SIG-M5 (cell line): Measurements from ENCODE around the gene SERPINE1.
A peak's percentile ranks its signal among the peaks of the same experiment; 100 is the strongest.

Experiments used
- DNase-seq: peaks from one replicate; lab custom pipeline; 2025; lab: John Stamatoyannopoulos, UW

The SERPINE1 gene

DNA sequence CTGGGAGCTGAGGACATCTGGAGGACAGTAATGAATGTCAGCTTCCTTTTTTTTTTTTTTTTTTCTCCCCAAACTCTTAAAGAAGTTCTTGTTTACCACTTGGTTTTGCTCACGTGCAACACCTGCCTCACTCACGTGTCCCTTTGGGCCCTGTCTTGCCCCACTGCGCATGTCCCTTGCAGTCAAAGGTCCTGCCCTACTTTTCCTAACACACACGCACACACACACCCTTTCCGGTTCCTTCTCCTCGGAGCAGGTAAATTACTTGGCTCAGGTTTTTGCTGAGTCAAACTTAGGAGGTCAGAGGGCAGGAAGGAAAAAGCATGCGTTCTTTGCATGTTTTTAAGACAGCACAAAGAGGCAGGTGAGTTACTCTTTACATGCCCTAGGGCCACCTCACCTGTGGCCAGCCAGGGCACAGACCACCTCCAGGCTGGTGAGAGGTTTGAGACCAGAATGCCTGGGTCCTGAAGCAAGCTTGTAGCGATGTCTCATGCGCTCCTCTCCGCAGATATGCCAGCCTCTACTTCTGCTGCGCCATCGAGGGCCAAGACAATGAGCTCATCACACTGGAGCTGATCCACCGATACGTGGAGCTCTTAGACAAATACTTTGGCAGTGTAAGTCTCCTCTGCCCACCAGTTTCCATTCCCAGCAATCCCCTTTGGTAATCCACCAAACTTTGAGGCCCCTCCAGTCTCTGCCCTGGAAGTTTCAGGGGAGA, 30.1 kb downstream of the SERPINE1 start:
- no peak for DNase-seq

GRCh38 chr7:101159696-101160674, 33.1 kb downstream of the SERPINE1 start:
- DNase-seq, result no peak

- DNase-seq, result no peak
Measured at GRCh38 chr7:101160910-101161309, 34.0 kb downstream of the SERPINE1 start.

GRCh38 chr7:101161692-101162471, 35.0 kb downstream of the SERPINE1 start:
- no peak for DNase-seq

DNA sequence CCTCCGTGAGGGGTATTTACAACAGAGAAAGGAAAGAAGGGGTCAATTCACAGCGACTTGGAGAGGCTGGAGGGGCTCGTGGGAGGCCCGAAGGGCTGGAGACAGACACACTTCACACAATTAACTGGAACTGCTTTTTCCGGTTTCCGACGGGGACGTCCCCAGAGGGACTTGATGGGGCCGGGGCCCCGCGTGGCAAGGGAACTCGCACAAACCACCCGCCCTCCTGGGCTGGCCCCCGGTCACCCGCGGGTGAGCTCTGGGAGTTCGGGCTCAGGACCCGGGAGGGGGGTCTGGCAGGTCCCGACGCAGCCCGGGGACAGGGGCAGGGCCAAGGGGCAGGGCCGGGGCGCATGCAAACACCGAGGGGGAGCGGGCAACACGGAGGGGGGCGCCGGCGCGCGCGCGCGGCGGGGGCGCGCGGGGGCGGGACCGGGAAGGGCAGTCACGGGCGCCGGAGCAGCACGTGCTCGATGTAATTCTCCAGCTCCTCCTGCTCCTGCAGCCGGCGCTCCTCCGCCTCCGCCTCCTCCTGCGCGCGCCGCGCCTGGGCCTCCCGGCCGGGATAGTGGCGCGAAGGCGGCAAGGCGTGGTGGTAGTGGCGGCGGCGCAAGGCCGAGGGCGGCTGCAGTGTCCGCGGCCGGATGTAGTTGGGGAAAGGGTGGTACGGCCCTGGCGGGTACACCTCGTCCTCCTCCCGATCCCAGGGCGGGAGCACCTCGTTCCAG, 35.8 kb downstream of the SERPINE1 start:
- DNase-seq, result no peak

DNA sequence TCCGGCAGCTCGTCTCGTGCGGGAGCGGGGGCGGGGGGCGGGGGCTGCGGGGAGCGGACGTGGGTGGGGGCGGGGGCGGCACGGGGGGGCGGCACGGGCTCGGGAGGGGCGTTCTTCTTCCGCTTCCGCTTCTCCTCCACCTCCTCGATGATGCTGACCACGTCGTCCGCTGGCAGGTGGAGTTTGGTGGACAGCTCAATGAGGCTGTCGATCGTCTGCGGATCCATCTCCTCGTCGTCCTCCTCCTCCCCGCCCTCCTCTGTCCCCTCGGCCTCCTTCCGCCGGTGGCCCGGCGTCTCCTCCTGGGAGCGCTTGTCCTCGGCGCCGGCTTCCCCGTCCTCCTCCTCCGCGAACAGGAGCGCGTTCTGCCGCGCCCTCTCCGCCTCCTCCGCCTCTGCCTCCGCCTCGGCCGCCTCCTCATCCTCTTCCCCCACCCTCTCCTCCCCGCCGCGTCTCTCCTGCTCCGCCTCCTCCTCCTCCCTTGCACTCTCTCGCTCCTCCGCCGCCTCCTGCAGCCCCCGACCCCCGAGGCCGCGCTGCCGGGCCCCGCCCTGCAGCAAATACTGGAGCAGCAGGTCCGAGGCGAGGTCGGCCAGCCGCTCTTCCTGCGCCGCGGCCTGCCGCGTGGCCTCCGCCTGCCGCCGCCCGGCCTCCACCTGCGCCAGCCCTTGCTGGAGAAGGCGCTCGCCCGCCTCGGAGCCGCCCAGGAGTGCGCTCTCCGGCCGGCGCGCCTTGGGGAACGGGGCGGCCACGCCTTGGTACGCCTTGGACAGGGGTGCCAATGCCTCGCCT, 36.6 kb downstream of the SERPINE1 start:
- DNase-seq, result no peak

- DNase-seq, result no peak
Measured at GRCh38 chr7:101164071-101164840, 37.4 kb downstream of the SERPINE1 start.

DNA sequence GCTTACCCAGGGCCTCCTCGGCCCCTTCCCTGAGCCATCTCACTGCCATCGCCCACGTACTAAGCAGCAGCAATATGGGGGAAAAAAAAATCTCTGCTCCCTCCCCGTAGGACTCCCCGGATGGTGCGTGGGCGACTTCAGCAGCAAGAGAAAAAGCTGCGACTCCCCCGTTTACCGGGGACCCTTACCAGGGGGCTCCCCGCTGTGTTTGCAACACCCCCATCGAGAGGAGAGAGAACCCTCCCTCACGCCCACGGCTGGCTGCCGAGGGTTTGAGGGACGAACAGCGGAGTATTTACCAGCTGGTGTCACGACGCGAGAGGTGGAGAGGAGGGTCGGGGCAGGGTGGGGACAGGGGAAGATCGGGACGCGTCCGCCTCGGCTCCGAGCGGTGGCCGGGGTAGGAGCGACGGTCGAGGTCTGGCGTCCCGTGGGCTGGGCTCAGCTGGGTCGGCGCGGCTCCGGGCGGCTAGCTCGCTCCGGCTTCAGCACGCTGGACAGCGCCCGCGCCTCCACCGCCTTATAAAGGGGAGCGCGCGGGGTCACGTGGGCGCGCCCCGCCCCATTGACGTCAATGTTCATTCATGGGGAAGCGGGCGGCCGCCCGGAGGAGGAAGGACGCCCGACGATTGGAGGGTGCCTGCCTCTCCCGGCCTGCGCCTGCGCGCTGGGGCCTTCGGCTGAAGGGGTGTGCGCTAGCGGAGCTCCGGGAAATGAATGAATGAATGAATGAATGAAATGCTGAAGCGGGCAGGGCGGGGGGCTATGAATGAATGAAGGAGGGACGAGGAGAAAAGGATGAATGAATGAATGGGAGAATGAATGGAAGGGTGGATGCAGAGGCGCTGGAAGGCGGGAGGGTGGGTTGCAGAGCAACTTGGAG, 38.4 kb downstream of the SERPINE1 start, which contains the start of gene VGF:
VGF (minus strand) TSS at position 495 of the 883 bp plus-strand sequence. CDS start 726 bp downstream, outside the sequence.
- DNase-seq, result peak; percentile 79

DNA sequence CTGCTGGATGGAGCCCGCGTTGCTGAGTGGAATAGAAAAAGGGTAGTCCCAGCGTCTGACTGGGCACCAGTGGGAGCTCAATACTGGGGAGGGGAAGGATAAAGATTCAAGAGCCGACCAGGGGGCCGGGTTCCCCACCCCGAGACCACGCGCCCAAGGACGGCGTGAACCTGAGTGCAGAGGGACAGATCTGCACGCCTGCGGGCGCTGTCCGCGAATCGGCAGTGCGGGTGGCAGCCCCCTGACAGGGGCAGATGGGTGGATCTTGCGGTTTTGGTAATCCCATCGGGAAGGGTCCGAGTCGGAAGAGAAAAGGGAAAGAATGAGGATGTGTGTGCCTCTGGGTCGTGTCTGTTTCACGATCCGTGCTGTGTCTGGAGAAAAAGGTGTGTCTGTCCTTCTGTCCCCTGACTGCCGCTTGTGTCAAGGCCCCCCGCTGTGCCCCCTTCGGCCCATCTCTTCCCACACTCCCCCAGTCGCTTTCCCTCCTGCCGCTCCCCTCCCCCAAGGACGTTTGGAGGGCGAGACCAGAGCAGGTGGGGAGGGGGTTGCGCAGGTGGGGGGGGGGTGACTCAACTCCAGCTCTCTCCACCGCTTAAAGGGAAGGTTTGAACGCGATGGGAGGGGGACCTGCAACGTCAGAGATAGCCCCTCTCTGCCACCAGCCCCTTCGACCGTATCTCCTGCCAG, 39.2 kb downstream of the SERPINE1 start:
- no peak for DNase-seq

GRCh38 chr7:101166648-101166908, 39.7 kb downstream of the SERPINE1 start:
- no peak for DNase-seq

GRCh38 chr7:101166909-101167644, 40.2 kb downstream of the SERPINE1 start:
- DNase-seq, result no peak

DNA sequence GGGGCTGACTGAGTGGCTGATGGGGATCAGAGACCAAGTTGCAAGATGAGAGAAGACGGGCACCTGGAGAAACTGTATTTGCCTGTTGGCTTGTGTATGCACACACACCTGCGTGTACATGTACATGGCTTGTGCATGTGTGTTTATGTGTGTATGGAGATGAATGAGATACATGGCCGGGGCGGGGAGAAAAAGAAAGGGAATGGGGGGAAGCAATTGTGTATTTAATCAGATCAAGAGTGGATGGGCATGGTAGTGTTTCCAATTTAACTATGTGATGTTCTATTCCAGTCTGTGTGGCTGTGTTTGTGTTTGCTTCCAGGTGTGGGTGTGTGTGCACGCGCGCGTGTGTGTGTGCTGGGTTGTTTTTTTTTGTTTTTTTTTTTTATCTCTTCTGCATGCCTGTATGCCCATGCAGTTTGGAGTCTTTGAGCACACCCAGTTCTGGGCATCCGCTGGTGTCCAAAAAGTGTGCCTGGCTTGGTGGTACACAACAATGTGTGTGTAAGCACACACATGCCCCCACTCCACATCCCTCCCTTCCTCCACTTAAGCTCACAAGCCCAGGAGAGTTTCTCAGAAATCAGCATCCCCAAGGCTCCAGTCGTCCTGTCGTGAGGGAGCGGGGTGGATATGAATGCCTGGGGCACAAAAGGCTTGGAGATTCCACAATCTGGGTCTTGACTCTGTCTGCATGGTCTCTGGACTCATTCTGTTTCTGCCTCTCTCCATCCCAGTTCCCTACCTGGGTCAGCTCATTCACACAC, 40.9 kb downstream of the SERPINE1 start:
- no peak for DNase-seq

GRCh38 chr7:101168412-101169049, 41.6 kb downstream of the SERPINE1 start:
- DNase-seq, result no peak

DNA sequence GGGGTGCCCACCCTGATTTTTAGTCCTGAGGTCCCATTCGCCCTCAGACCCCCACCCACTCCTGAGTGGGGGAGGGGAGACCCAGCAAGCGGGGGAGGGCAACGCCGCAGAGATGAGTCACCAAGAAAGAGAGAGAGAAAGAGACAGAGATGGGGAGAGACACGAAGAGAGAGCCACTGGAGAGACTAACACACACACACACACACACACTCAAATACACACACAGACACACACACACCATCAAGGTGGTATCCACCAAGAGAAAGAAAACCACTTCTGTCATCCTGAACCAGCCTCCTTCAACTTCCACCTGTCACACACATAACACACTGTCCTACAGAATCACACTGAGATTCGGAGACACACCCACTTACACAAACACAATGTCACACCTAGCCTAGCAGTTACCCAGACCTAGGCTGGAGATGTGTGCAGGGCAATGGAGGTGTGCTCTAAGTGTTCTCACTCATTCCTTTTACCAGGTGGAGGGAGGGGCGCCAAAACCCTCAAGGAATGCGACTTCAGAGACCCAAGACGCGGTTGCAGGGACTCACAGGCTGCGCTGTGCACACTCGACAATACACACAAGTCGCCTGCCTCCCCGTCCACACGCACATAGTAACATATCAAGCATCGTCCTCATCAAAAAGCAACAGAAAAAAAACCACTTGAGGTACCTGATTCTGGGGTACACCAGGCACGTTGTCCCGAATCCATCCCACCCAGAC, 42.4 kb downstream of the SERPINE1 start:
- no peak for DNase-seq

GRCh38 chr7:101169838-101170551, 43.1 kb downstream of the SERPINE1 start:
- no peak for DNase-seq
